GM19395 (cell line): Measurements from ENCODE around the gene MYO5A.

Source experiments
- ATAC-seq: cut with Tn5 transposase; IDR thresholded peaks from one replicate; pipeline ENCODE4 v1.9.1; 2021; ENCODE audit warnings: mild to moderate bottlenecking, moderate library complexity; ENCODE audit not compliant: unreplicated experiment

MYO5A gene

GRCh38 chr15:52276256-52276770, 252.4 kb downstream of the MYO5A start:
- ATAC-seq = no peak

- no peak for ATAC-seq
Observed at GRCh38 chr15:52263563-52264282, 265.0 kb downstream of the MYO5A start.

- no peak for ATAC-seq
Observed at GRCh38 chr15:52262364-52262763, 266.3 kb downstream of the MYO5A start.

GRCh38 chr15:52261498-52262242, 267.0 kb downstream of the MYO5A start:
- ATAC-seq = peak; percentile 99

GRCh38 chr15:52261026-52261425, 267.7 kb downstream of the MYO5A start:
- ATAC-seq = no peak

DNA sequence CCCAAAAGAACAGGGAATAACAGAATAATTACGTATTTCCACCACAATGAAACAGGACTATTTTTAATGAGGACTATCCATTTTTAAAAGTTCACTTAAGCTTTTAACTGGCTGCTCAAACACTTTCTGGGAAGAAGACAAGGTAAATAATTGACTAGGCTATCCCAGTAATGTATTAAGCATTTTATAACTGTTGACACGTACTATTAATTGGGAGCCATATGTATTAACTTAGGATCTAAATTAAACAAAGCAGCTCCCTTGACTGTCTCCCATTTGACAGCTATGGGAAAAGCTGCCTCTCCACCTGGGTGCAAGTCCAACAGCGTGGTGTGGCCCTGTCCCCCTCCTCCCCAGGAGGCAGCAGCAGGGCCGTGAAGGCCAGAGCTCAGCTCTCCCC, 269.2 kb downstream of the MYO5A start:
- ATAC-seq = no peak

DNA sequence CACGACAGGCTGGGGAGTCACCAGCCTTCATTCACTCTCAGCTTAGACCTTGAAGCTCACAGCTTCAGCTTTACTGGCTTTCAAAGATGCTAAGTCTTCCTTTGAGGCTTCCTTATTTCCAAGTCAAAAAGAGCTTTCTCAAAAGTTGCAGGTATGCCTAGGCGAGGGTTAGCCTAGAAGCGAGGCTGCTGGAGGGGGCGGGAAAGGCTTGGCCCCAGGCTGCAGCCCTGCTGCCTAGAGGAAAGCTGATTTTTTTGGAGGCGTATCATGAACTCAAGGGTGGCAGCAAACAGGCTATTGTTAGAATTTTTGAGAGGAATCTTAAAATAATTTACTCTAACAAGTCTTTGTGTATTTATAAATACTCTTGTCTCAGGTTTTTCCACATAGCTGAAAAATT, 270.2 kb downstream of the MYO5A start:
- ATAC-seq = no peak

DNA sequence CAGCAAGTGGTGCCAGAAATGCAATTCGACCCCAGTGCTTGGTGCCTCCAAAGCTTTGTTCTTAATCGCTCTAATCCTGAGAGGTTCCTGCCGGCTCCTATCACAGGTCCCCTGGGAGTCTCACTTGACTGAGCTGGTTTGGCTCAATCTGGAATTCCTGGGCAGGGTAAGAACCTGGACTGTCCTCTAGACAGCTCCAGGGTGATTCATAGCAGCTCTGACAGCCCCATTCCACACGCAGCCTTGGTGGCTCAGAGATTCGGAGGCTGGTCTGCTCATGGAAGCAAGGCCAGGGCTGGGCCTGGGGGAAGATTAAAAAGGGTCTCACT, 271.0 kb downstream of the MYO5A start:
- no peak for ATAC-seq
